ENCODE measurements around the gene EPC1. TPM values are rescaled to one million over a fixed set of nuclear protein-coding genes. Genes with fewer than 3 reads are reported as not detected.

Gene EPC1
- total RNA-seq, 4 donors from 2014 or later = 25.0 to 37.9 (median 29.3) TPM

GRCh38 chr10:32376771-32377170 lies 29.8 kb upstream of the EPC1 start:
- no peaks in the 10 kb centered on the region for H3K36me3 ChIP-seq
- H3K27me3 ChIP-seq = no peaks in the 10 kb centered on the region
- H3K27ac ChIP-seq = peak overlapping the region; percentile 80 to 93 (median 84)
- no peak for ATAC-seq
- H3K4me3 ChIP-seq = peak overlapping the region; percentile 66 to 88 (median 78)
- in situ Hi-C loops (cut with MboI; ENCODE audit: low sequenced_read_pairs in 4 of 4) (loop anchor here in 2 of 4 donors (5.0 to 10.0 kb wide), 4 partner anchors 66 to 322 kb away; partner anchors contain the start of genes CCDC7 (in 1 of the 2) and KIF5B (in 1 of the 2)), intact Hi-C loops (cut with DNase I; ENCODE audit: low total_unique reads) (loop anchor here (1.0 to 10.0 kb wide), 4 partner anchors 29 to 581 kb away; partner anchors contain the start of genes ARHGAP12, EPC1 and ITGB1)
- TF ChIP-seq POLR2A (IDR thresholded peaks at IDR 0.05) = no peak
- TF ChIP-seq, protein P1, sequence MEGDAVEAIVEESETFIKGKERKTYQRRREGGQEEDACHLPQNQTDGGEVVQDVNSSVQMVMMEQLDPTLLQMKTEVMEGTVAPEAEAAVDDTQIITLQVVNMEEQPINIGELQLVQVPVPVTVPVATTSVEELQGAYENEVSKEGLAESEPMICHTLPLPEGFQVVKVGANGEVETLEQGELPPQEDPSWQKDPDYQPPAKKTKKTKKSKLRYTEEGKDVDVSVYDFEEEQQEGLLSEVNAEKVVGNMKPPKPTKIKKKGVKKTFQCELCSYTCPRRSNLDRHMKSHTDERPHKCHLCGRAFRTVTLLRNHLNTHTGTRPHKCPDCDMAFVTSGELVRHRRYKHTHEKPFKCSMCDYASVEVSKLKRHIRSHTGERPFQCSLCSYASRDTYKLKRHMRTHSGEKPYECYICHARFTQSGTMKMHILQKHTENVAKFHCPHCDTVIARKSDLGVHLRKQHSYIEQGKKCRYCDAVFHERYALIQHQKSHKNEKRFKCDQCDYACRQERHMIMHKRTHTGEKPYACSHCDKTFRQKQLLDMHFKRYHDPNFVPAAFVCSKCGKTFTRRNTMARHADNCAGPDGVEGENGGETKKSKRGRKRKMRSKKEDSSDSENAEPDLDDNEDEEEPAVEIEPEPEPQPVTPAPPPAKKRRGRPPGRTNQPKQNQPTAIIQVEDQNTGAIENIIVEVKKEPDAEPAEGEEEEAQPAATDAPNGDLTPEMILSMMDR (IDR thresholded peaks at IDR 0.05 in 4 of 5, conservative IDR thresholded peaks at IDR 0.05 in 1 of 5) = no peak
- H3K9me3 ChIP-seq = no peaks in the 10 kb centered on the region
- H3K4me1 ChIP-seq = peaks cover 30 to 39% of the 10 kb centered on the region in 2 donors
- no peak for DNase-seq

DNA sequence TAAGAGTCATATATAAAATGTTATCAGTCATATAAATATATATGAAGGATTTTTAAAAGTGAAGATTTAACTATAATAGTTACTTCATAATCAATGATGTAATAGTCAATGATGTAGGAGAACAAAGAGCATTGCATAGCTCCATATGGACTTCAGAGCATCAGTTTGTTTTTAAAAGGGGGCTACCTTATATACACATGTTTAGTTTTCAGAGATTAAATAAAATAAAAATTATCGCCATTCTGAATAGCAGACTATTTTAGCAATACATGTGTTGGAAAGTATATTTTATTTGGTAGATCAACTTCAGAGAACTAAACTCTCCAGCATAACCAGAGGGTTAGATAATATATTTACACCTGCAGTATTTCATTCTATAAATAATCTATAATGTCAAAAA lies 29.1 kb upstream of the EPC1 start:
- Histone ChIP-seq H3K9me3 (no peaks in the 10 kb centered on the region), H3K27ac (peak overlapping the region; percentile 80 to 93 (median 84)), H3K4me3 (peak overlapping the region; percentile 66 to 88 (median 78)), H3K27me3 (no peaks in the 10 kb centered on the region), H3K36me3 (no peaks in the 10 kb centered on the region), H3K4me1 (peaks cover 37 to 45% of the 10 kb centered on the region in 2 donors)
- no peak for DNase-seq
- intact Hi-C loops (cut with DNase I; ENCODE audit: low total_unique reads) = loop anchor here (5.0 to 10.0 kb wide), 3 partner anchors 449 to 581 kb away; partner anchors contain the start of genes ARHGAP12 and ITGB1
- in situ Hi-C loops (cut with MboI; ENCODE audit: low sequenced_read_pairs in 4 of 4) = loop anchor here in 2 of 4 donors (5.0 to 10.0 kb wide), 4 partner anchors 66 to 321 kb away; partner anchors contain the start of genes CCDC7 (in 1 of the 2) and KIF5B (in 1 of the 2)
- TF ChIP-seq, protein P1 (IDR thresholded peaks at IDR 0.05 in 4 of 5, conservative IDR thresholded peaks at IDR 0.05 in 1 of 5) = no peak
- TF ChIP-seq POLR2A (IDR thresholded peaks at IDR 0.05) = no peak
- ATAC-seq = no peak

GRCh38 chr10:32375631-32376030 lies 28.7 kb upstream of the EPC1 start:
- no peaks in the 10 kb centered on the region for H3K9me3 ChIP-seq
- TF ChIP-seq, protein P1 (IDR thresholded peaks at IDR 0.05 in 4 of 5, conservative IDR thresholded peaks at IDR 0.05 in 1 of 5) = no peak
- TF ChIP-seq POLR2A (IDR thresholded peaks at IDR 0.05) = no peak
- H3K36me3 ChIP-seq = no peaks in the 10 kb centered on the region
- intact Hi-C loops (cut with DNase I; ENCODE audit: low total_unique reads) = loop anchor here (5.0 to 10.0 kb wide), 3 partner anchors 448 to 582 kb away; partner anchors contain the start of genes ARHGAP12 and ITGB1
- in situ Hi-C loops (cut with MboI; ENCODE audit: low sequenced_read_pairs in 4 of 4) = loop anchor here in 2 of 4 donors (5.0 to 10.0 kb wide), 4 partner anchors 67 to 321 kb away; partner anchors contain the start of genes CCDC7 (in 1 of the 2) and KIF5B (in 1 of the 2)
- no peak for DNase-seq
- ATAC-seq = no peak
- H3K4me1 ChIP-seq = peaks cover 42 to 50% of the 10 kb centered on the region in 2 donors
- peak overlapping the region; percentile 80 to 93 (median 84) for H3K27ac ChIP-seq
- H3K4me3 ChIP-seq = peak overlapping the region in 2 of 4 donors; percentile 66 to 72
- H3K27me3 ChIP-seq = no peaks in the 10 kb centered on the region

- H3K27ac ChIP-seq = peak overlapping the region; percentile 80 to 93 (median 84)
- ATAC-seq (no peak), DNase-seq (no peak)
- in situ Hi-C loops (cut with MboI; ENCODE audit: low sequenced_read_pairs in 4 of 4) = loop anchor here in 3 of 4 donors (5.0 to 25.0 kb wide), 5 partner anchors 68 to 320 kb away; partner anchors contain the start of genes KIF5B (in 2 of the 3) and CCDC7 (in 1 of the 3)
- H3K27me3 ChIP-seq = no peaks in the 10 kb centered on the region
- peaks cover 44 to 46% of the 10 kb centered on the region in 2 donors for H3K4me1 ChIP-seq
- H3K4me3 ChIP-seq = no peak overlapping the region
- no peaks in the 10 kb centered on the region for H3K36me3 ChIP-seq
- no peak for TF ChIP-seq POLR2A (IDR thresholded peaks at IDR 0.05)
- TF ChIP-seq, protein P1 (IDR thresholded peaks at IDR 0.05 in 4 of 5, conservative IDR thresholded peaks at IDR 0.05 in 1 of 5) = no peak
- intact Hi-C loops (cut with DNase I; ENCODE audit: low total_unique reads) = loop anchor here (5.0 to 10.0 kb wide), 4 partner anchors 317 to 583 kb away; partner anchors contain the start of genes ARHGAP12, ITGB1 and KIF5B
- no peaks in the 10 kb centered on the region for H3K9me3 ChIP-seq
Measured at GRCh38 chr10:32374605-32375004, 27.6 kb upstream of the EPC1 start.

Measured in gastrocnemius medialis (tissue), 4 donors.